H9 (cell line): ENCODE data around the gene CAPZA2. TPM values are rescaled to one million over a fixed set of nuclear protein-coding genes. Genes with fewer than 3 reads are reported as not detected.

Source experiments
- DNase-seq: peaks from one replicate; pipeline ENCODE4 v3.0.0-alpha.2; 2017
- H2AFZ ChIP-seq: one replicate; pipeline ENCODE4 v1.6.1; 2013; ENCODE audit warnings: mild to moderate bottlenecking, low read length, control low read depth, moderate library complexity
- H2AK5ac ChIP-seq: 2 replicates; pipeline ENCODE4 v1.6.1; 2013; ENCODE audit warnings: low read length, control low read depth, mixed read lengths; ENCODE audit not compliant: insufficient read length
- H2BK120ac ChIP-seq: one replicate; pipeline ENCODE4 v1.6.1; 2013; ENCODE audit warnings: low read depth, mild to moderate bottlenecking, low read length, control low read depth, inconsistent platforms; ENCODE audit not compliant: poor library complexity, severe bottlenecking
- H2BK12ac ChIP-seq: 2 replicates; pipeline ENCODE4 v1.6.1; 2013; ENCODE audit warnings: low read length, control low read depth, mixed read lengths, low read depth; ENCODE audit not compliant: insufficient read length
- H2BK15ac ChIP-seq: 2 replicates; pipeline ENCODE4 v1.6.1; 2013; ENCODE audit warnings: low read depth, low read length, control low read depth
- H2BK20ac ChIP-seq: one replicate; pipeline ENCODE4 v1.6.1; 2013; ENCODE audit warnings: low read depth, mild to moderate bottlenecking, low read length, control low read depth, inconsistent platforms; ENCODE audit not compliant: poor library complexity, severe bottlenecking
- H2BK5ac ChIP-seq: 2 replicates; pipeline ENCODE4 v1.6.1; 2013; ENCODE audit warnings: low read length, control low read depth, mixed read lengths; ENCODE audit not compliant: insufficient read length
- H3K14ac ChIP-seq: 2 replicates; pipeline ENCODE4 v1.6.1; 2013; ENCODE audit warnings: low read length, control low read depth; ENCODE audit not compliant: insufficient read depth
- H3K18ac ChIP-seq: 2 replicates; pipeline ENCODE4 v1.6.1; 2013; ENCODE audit warnings: low read depth, mild to moderate bottlenecking, mixed read lengths, low read length, control low read depth; ENCODE audit not compliant: insufficient read length
- H3K23ac ChIP-seq: 2 replicates; pipeline ENCODE4 v1.6.1; 2013; ENCODE audit warnings: low read length, control low read depth, mixed read lengths, low read depth; ENCODE audit not compliant: insufficient read length
- H3K23me2 ChIP-seq: 2 replicates; pipeline ENCODE4 v1.6.1; 2013; ENCODE audit warnings: low read depth, mild to moderate bottlenecking, mixed read lengths, low read length, control low read depth; ENCODE audit not compliant: insufficient read length, poor library complexity, severe bottlenecking
- H3K27ac ChIP-seq: 2 replicates; pipeline ENCODE4 v1.5.1; 2013; ENCODE audit warnings: low read length, control low read depth, mixed read lengths, low read depth; ENCODE audit not compliant: insufficient read length
- H3K27me3 ChIP-seq: 2 replicates; pipeline ENCODE4 v1.6.1; 2013; ENCODE audit warnings: low read length, control low read depth, inconsistent platforms; ENCODE audit not compliant: insufficient read depth
- H3K4ac ChIP-seq: 2 replicates; pipeline ENCODE4 v1.6.1; 2013; ENCODE audit warnings: low read depth, mild to moderate bottlenecking, control low read depth, inconsistent platforms, low read length, moderate library complexity
- H3K4me1 ChIP-seq: 2 replicates; pipeline ENCODE4 v1.6.1; 2013; ENCODE audit warnings: low read length, control low read depth, inconsistent platforms; ENCODE audit not compliant: insufficient read depth
- H3K4me2 ChIP-seq: 2 replicates; pipeline ENCODE4 v1.6.1; 2013; ENCODE audit warnings: low read length, control low read depth, mixed read lengths; ENCODE audit not compliant: insufficient read length, insufficient read depth
- H3K56ac ChIP-seq: 2 replicates; pipeline ENCODE4 v1.6.1; 2013; ENCODE audit warnings: low read depth, mild to moderate bottlenecking, mixed read lengths, low read length, control low read depth; ENCODE audit not compliant: insufficient read length
- H3K79me1 ChIP-seq: 2 replicates; pipeline ENCODE4 v1.6.1; 2013; ENCODE audit warnings: low read depth, mild to moderate bottlenecking, moderate library complexity, low read length, control low read depth, inconsistent platforms; ENCODE audit not compliant: insufficient read depth, poor library complexity, severe bottlenecking
- H3K79me2 ChIP-seq: 2 replicates; pipeline ENCODE4 v1.6.1; 2013; ENCODE audit warnings: low read length, control low read depth, inconsistent platforms; ENCODE audit not compliant: insufficient read depth
- H3K9ac ChIP-seq: 2 replicates; pipeline ENCODE4 v1.6.1; 2013; ENCODE audit warnings: low read length, control low read depth, mixed read lengths; ENCODE audit not compliant: insufficient read length; ENCODE audit errors: extremely low read depth
- H3K9me3 ChIP-seq: one replicate; pipeline ENCODE4 v1.6.1; 2013; ENCODE audit warnings: low read depth, low read length, inconsistent platforms; ENCODE audit not compliant: control insufficient read depth
- H3T11ph ChIP-seq: one replicate; pipeline ENCODE4 v1.6.1; 2013; ENCODE audit warnings: mild to moderate bottlenecking, low read length, control low read depth, inconsistent platforms
- H4K20me1 ChIP-seq: one replicate; pipeline ENCODE4 v1.6.1; 2013; ENCODE audit not compliant: control insufficient read depth, insufficient read length, insufficient read depth
- H4K5ac ChIP-seq: 2 replicates; pipeline ENCODE4 v1.6.1; 2013; ENCODE audit warnings: low read depth, mild to moderate bottlenecking, mixed read lengths, low read length, control low read depth; ENCODE audit not compliant: insufficient read length
- H4K8ac ChIP-seq: replicated peaks from 2 replicates; pipeline ENCODE4 v1.6.1; 2013; ENCODE audit warnings: low read length, control low read depth, mixed read lengths, low read depth; ENCODE audit not compliant: insufficient read length
- H4K91ac ChIP-seq: 2 replicates; pipeline ENCODE4 v1.6.1; 2013; ENCODE audit warnings: low read depth, mild to moderate bottlenecking, moderate library complexity, mixed read lengths, low read length, control low read depth; ENCODE audit not compliant: insufficient read length
- H3K27ac Mint-ChIP-seq, 3 experiments: 2 replicates in 2 of 3; 3 replicates in 1 of 3; pipeline ENCODE4 v1.8.0; 2020 to 2021; ENCODE audit warnings: mixed read lengths in 3 of 3, mild to moderate bottlenecking in 1 of 3, moderate library complexity in 1 of 3
- H3K27me3 Mint-ChIP-seq: 2 replicates; pipeline ENCODE4 v1.8.0; 2021; ENCODE audit warnings: low read depth, mild to moderate bottlenecking, moderate library complexity, mixed read lengths
- H3K36me3 Mint-ChIP-seq, 3 experiments: 2 replicates in 2 of 3; 3 replicates in 1 of 3; pipeline ENCODE4 v1.8.0; 2020 to 2021; ENCODE audit warnings: low read depth in 3 of 3, mixed read lengths in 3 of 3; ENCODE audit not compliant: insufficient read depth in 1 of 3
- H3K4me1 Mint-ChIP-seq, 2 experiments: 2 replicates each; pipeline ENCODE4 v1.8.0; 2020; ENCODE audit warnings: mixed read lengths in 2 of 2
- H3K4me3 Mint-ChIP-seq, 2 experiments: 2 replicates in 1 of 2; 3 replicates in 1 of 2; pipeline ENCODE4 v1.8.0; 2020 to 2021; ENCODE audit warnings: mild to moderate bottlenecking in 2 of 2, mixed read lengths in 2 of 2, moderate library complexity in 1 of 2
- H3K9me3 Mint-ChIP-seq, 2 experiments: 2 replicates in 1 of 2; 3 replicates in 1 of 2; pipeline ENCODE4 v1.8.0; 2020; ENCODE audit warnings: mild to moderate bottlenecking in 2 of 2, mixed read lengths in 2 of 2, moderate library complexity in 1 of 2
- total RNA-seq: library from RNA; stranded (reverse); gene quantifications from 2 replicates; pipeline ENCODE4 v1.2.1, GENCODE V29; 2021
- TF ChIP-seq, protein P1 (sequence below): fragments of 200-600 bp; sonication (generic); conservative IDR thresholded peaks from 3 replicates; pipeline ENCODE4 v1.8.0; 2021; ENCODE audit warnings: antibody characterized with exemption, mild to moderate bottlenecking

CAPZA2 gene
- total RNA-seq, 1 experiment from 2014 or later, result 131 TPM

DNA sequence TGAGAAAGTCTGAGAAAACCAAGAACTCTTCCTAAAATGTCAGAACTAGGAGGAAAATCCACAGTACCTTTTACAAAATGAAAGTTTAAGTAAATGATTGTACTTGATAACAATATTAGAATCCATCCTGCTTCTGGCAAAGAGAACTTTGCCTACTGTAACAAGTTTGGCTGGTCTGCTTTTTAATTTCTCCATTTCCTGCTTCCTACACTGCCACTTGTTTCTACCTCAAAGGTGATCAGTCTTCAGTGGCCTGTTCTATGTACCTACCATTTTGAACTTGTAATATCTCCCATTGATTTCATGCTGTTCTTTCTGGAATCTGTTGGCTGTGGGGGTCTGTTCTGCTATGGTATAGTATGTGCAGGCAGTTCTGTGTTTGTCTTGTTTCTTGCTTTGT is 32.9 kb upstream of the CAPZA2 start:
- H3K79me2 ChIP-seq, result no peaks in the 10 kb centered on the region
- Mint-ChIP-seq H3K36me3 (no peaks in the 10 kb centered on the region), H3K4me1 (no peaks in the 10 kb centered on the region), H3K4me3 (no peak overlapping the region), H3K27me3 (no peaks in the 10 kb centered on the region), H3K27ac (no peak overlapping the region), H3K9me3 (no peaks in the 10 kb centered on the region)
- no peak overlapping the region for H2AFZ ChIP-seq
- no peak for DNase-seq
- H3K27ac ChIP-seq, result no peak overlapping the region
- no peaks in the 10 kb centered on the region for H3K27me3 ChIP-seq
- no peak overlapping the region for H3K4ac ChIP-seq
- TF ChIP-seq, protein P1, sequence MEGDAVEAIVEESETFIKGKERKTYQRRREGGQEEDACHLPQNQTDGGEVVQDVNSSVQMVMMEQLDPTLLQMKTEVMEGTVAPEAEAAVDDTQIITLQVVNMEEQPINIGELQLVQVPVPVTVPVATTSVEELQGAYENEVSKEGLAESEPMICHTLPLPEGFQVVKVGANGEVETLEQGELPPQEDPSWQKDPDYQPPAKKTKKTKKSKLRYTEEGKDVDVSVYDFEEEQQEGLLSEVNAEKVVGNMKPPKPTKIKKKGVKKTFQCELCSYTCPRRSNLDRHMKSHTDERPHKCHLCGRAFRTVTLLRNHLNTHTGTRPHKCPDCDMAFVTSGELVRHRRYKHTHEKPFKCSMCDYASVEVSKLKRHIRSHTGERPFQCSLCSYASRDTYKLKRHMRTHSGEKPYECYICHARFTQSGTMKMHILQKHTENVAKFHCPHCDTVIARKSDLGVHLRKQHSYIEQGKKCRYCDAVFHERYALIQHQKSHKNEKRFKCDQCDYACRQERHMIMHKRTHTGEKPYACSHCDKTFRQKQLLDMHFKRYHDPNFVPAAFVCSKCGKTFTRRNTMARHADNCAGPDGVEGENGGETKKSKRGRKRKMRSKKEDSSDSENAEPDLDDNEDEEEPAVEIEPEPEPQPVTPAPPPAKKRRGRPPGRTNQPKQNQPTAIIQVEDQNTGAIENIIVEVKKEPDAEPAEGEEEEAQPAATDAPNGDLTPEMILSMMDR, result no peak
- H3K23ac ChIP-seq, result no peak overlapping the region
- H3K4me1 ChIP-seq, result no peaks in the 10 kb centered on the region
- no peaks in the 10 kb centered on the region for H3K9me3 ChIP-seq
- no peaks in the 10 kb centered on the region for H3K23me2 ChIP-seq
- no peak overlapping the region for H4K8ac ChIP-seq
- H2BK5ac ChIP-seq, result no peak overlapping the region
- no peak overlapping the region for H2BK12ac ChIP-seq
- no peak overlapping the region for H3K4me2 ChIP-seq
- no peak overlapping the region for H2BK20ac ChIP-seq
- no peak overlapping the region for H3K56ac ChIP-seq
- no peak overlapping the region for H3K9ac ChIP-seq
- H4K20me1 ChIP-seq, result no peaks in the 10 kb centered on the region
- no peak overlapping the region for H2BK120ac ChIP-seq
- H2AK5ac ChIP-seq, result no peak overlapping the region
- no peak overlapping the region for H4K91ac ChIP-seq
- no peak overlapping the region for H3K14ac ChIP-seq
- H2BK15ac ChIP-seq, result no peak overlapping the region
- no peaks in the 10 kb centered on the region for H3K79me1 ChIP-seq
- H3K18ac ChIP-seq, result no peak overlapping the region
- no peak overlapping the region for H4K5ac ChIP-seq
- H3T11ph ChIP-seq, result no peak overlapping the region
